ENCODE data around the gene PIGO. TPM values are rescaled to one million over a fixed set of nuclear protein-coding genes. Genes with fewer than 3 reads are reported as not detected.
A peak's percentile ranks its signal among the peaks of the same experiment; 100 is the strongest.

The PIGO gene
- total and polyA plus RNA-seq, 9 of the 15 experiments (the other 6 are each of a cell fraction or from before 2014, with no cell fraction given) = 5.4 to 13.7 (median 9.7) TPM

- TF ChIP-seq CTBP1 (IDR thresholded peaks at IDR 0.05; ENCODE audit: borderline replicate concordance) (peak; percentile 55; the same call in 1 of the 2 replicates), ZC3H11A (IDR thresholded peaks at IDR 0.05; ENCODE audit: low read depth, low read length) (no peak), IFI16 (CRISPR knock-in tag; IDR thresholded peaks at IDR 0.05) (no peak), NEUROD1 (IDR thresholded peaks at IDR 0.05; ENCODE audit: borderline replicate concordance, low read depth, low read length, partially characterized antibody) (peak; percentile 26), ZNF318 (IDR thresholded peaks at IDR 0.05; ENCODE audit: borderline replicate concordance in 1 of 2, low read depth in 1 of 2) (no peak), NR2C1 (IDR thresholded peaks at IDR 0.05) (peak; percentile 75), NR2C1 (tag; IDR thresholded peaks at IDR 0.05) (peak; percentile 79), ZNF444 (CRISPR knock-in tag; IDR thresholded peaks at IDR 0.05) (no peak), TCFL5 (CRISPR knock-in tag; conservative IDR thresholded peaks at IDR 0.05) (no peak), ZHX1 (conservative IDR thresholded peaks at IDR 0.05; ENCODE audit: low read length) (no peak), RBM22 (IDR thresholded peaks at IDR 0.05; ENCODE audit: low read depth, low read length, poor library complexity, severe bottlenecking) (no peak), NR2F6 (CRISPR knock-in tag; IDR thresholded peaks at IDR 0.05) (no peak), RB1 (IDR thresholded peaks at IDR 0.05; ENCODE audit: low read depth) (peak; percentile 27; the same call in 1 of the 2 replicates), KDM2B (CRISPR knock-in tag; IDR thresholded peaks at IDR 0.05) (no peak), POLR2B (IDR thresholded peaks at IDR 0.05; ENCODE audit: low read depth, partially characterized antibody) (peak; percentile 68), MTA3 (IDR thresholded peaks at IDR 0.05; ENCODE audit: borderline replicate concordance) (peak; percentile 86; the same call in 1 of the 2 replicates), EP400 (IDR thresholded peaks at IDR 0.05) (peak; percentile 96), MTA2 (IDR thresholded peaks at IDR 0.05; ENCODE audit: low read depth) (no peak)
These were observed at the start of gene PIGO (continued) for GRCh38 chr9:35096035-35096849.

Data from K562 (cell line).